ENCODE data around the gene TAS2R42. TPM values are rescaled to one million over a fixed set of nuclear protein-coding genes. Genes with fewer than 3 reads are reported as not detected.

Gene TAS2R42
- total RNA-seq, 6 experiments from 2014 or later = not detected

- H3K9me3 Mint-ChIP-seq = no peaks in the 10 kb centered on the region
- no peak overlapping the region for H3K4me3 Mint-ChIP-seq
- no peaks in the 10 kb centered on the region for H3K36me3 Mint-ChIP-seq (ENCODE audit: low read depth)
- peaks cover 9% of the 10 kb centered on the region; the same call in 1 of the 2 replicates for H3K4me1 Mint-ChIP-seq (ENCODE audit: low read depth)
- no peak for DNase-seq
- H3K27me3 Mint-ChIP-seq (ENCODE audit: insufficient read depth) = no peaks in the 10 kb centered on the region; the same call in 1 of the 2 replicates
- no peak for TF ChIP-seq CTCF (IDR thresholded peaks at IDR 0.05)
- no peak overlapping the region for H3K27ac Mint-ChIP-seq
Measured at GRCh38 chr12:11204173-11204572, 17.4 kb upstream of the TAS2R42 start.

GRCh38 chr12:11202811-11203210 is 16.1 kb upstream of the TAS2R42 start:
- peaks cover 9% of the 10 kb centered on the region; the same call in 1 of the 2 replicates for H3K4me1 Mint-ChIP-seq (ENCODE audit: low read depth)

GRCh38 chr12:11183011-11183410 is 3.7 kb downstream of the TAS2R42 start:
- H3K9me3 Mint-ChIP-seq = no peaks in the 10 kb centered on the region
- H3K27ac Mint-ChIP-seq = no peak overlapping the region
- no peak overlapping the region for H3K4me3 Mint-ChIP-seq
- no peaks in the 10 kb centered on the region for H3K27me3 Mint-ChIP-seq (ENCODE audit: insufficient read depth)
- no peak for TF ChIP-seq CTCF (IDR thresholded peaks at IDR 0.05)
- H3K36me3 Mint-ChIP-seq (ENCODE audit: low read depth) = no peaks in the 10 kb centered on the region
- no peaks in the 10 kb centered on the region for H3K4me1 Mint-ChIP-seq (ENCODE audit: low read depth)
- no peak for DNase-seq

More at GRCh38 chr12:11202811-11203210, 16.1 kb upstream of the TAS2R42 start:
- Mint-ChIP-seq H3K36me3 (ENCODE audit: low read depth) (no peaks in the 10 kb centered on the region), H3K9me3 (no peaks in the 10 kb centered on the region), H3K4me3 (no peak overlapping the region), H3K27me3 (ENCODE audit: insufficient read depth) (no peaks in the 10 kb centered on the region; the same call in 1 of the 2 replicates), H3K27ac (no peak overlapping the region)
- DNase-seq = peak; percentile 12
- TF ChIP-seq CTCF (IDR thresholded peaks at IDR 0.05) = no peak

GRCh38 chr12:11182529-11182928 is 4.2 kb downstream of the TAS2R42 start:
- no peaks in the 10 kb centered on the region for H3K27me3 Mint-ChIP-seq (ENCODE audit: insufficient read depth)
- no peak for DNase-seq
- H3K27ac Mint-ChIP-seq = no peak overlapping the region
- H3K36me3 Mint-ChIP-seq (ENCODE audit: low read depth) = no peaks in the 10 kb centered on the region
- no peak for TF ChIP-seq CTCF (IDR thresholded peaks at IDR 0.05)
- H3K9me3 Mint-ChIP-seq = no peaks in the 10 kb centered on the region
- no peak overlapping the region for H3K4me3 Mint-ChIP-seq
- H3K4me1 Mint-ChIP-seq (ENCODE audit: low read depth) = no peaks in the 10 kb centered on the region

GRCh38 chr12:11178250-11178649 is 8.5 kb downstream of the TAS2R42 start:
- no peaks in the 10 kb centered on the region for H3K9me3 Mint-ChIP-seq
- peaks cover 15% of the 10 kb centered on the region for H3K36me3 Mint-ChIP-seq (ENCODE audit: low read depth)
- peaks cover 3% of the 10 kb centered on the region for H3K4me1 Mint-ChIP-seq (ENCODE audit: low read depth)
- H3K27me3 Mint-ChIP-seq (ENCODE audit: insufficient read depth) = no peaks in the 10 kb centered on the region
- DNase-seq = no peak
- H3K4me3 Mint-ChIP-seq = no peak overlapping the region
- no peak overlapping the region for H3K27ac Mint-ChIP-seq
- no peak for TF ChIP-seq CTCF (IDR thresholded peaks at IDR 0.05)

- H3K27ac Mint-ChIP-seq = no peak overlapping the region
- no peaks in the 10 kb centered on the region for H3K27me3 Mint-ChIP-seq (ENCODE audit: insufficient read depth)
- no peak for DNase-seq
- no peak for TF ChIP-seq CTCF (IDR thresholded peaks at IDR 0.05)
- H3K36me3 Mint-ChIP-seq (ENCODE audit: low read depth) = peaks cover 49% of the 10 kb centered on the region
- H3K4me3 Mint-ChIP-seq = no peak overlapping the region
- peaks cover 32% of the 10 kb centered on the region for H3K4me1 Mint-ChIP-seq (ENCODE audit: low read depth)
- no peaks in the 10 kb centered on the region for H3K9me3 Mint-ChIP-seq
Measured at GRCh38 chr12:11174022-11174421, 12.7 kb downstream of the TAS2R42 start.
